Umbilical cord (tissue), 2 donors: ENCODE measurements around the gene TSC2. TPM values are rescaled to one million over a fixed set of nuclear protein-coding genes. Genes with fewer than 3 reads are reported as not detected.
"Not testable (repeated sequence)": the region's sequence is repeated elsewhere in the genome, so short reads cannot be mapped to it uniquely, and the experiment has no call there.

ENCODE experiments used
- DNase-seq: peaks from one replicate; pipeline ENCODE4 v3.0.0-alpha.2; 2015; ENCODE audit warnings: low spot score
- total RNA-seq: library from RNA; depleted of rRNA; stranded (reverse); fragments of >200 nt; gene quantifications from one replicate; pipeline ENCODE4 v1.2.3, GENCODE V29; 2014; ENCODE audit warnings: low replicate concordance; ENCODE audit not compliant: insufficient read depth

Gene TSC2
- total RNA-seq, 1 donor from 2014 or later = 50.1 TPM

- not testable (repeated sequence) for DNase-seq
These were observed 56.7 kb downstream of the TSC2 start for GRCh38 chr16:2104464-2104863.

- DNase-seq = not testable (repeated sequence)
These were observed 57.5 kb downstream of the TSC2 start for GRCh38 chr16:2105291-2105690.

- not testable (repeated sequence) for DNase-seq
These were observed 58.0 kb downstream of the TSC2 start for GRCh38 chr16:2105769-2106168.

GRCh38 chr16:2106211-2106610, 58.4 kb downstream of the TSC2 start:
- not testable (repeated sequence) for DNase-seq

- not testable (repeated sequence) for DNase-seq
These were observed 59.5 kb downstream of the TSC2 start for GRCh38 chr16:2107121-2107790.

GRCh38 chr16:2107791-2108125, 60.0 kb downstream of the TSC2 start:
- not testable (repeated sequence) for DNase-seq

GRCh38 chr16:2108446-2109270, 60.9 kb downstream of the TSC2 start:
- DNase-seq = not testable (repeated sequence)

GRCh38 chr16:2109271-2109580, 61.4 kb downstream of the TSC2 start:
- not testable (repeated sequence) for DNase-seq

GRCh38 chr16:2109872-2110271, 62.1 kb downstream of the TSC2 start:
- DNase-seq = not testable (repeated sequence)

GRCh38 chr16:2110332-2111008, 62.7 kb downstream of the TSC2 start:
- not testable (repeated sequence) for DNase-seq

- DNase-seq = not testable (repeated sequence)
These were observed 63.2 kb downstream of the TSC2 start for GRCh38 chr16:2111009-2111353.

- not testable (repeated sequence) for DNase-seq
These were observed 63.9 kb downstream of the TSC2 start for GRCh38 chr16:2111412-2112335.

GRCh38 chr16:2112539-2113106, 64.8 kb downstream of the TSC2 start:
- DNase-seq = not testable (repeated sequence)

- DNase-seq = not testable (repeated sequence)
These were observed 66.4 kb downstream of the TSC2 start for GRCh38 chr16:2114225-2114624.

- not testable (repeated sequence) for DNase-seq
These were observed 67.3 kb downstream of the TSC2 start for GRCh38 chr16:2114885-2115590.

GRCh38 chr16:2115591-2115973, 67.8 kb downstream of the TSC2 start:
- DNase-seq = no peak

GRCh38 chr16:2116428-2116827, 68.6 kb downstream of the TSC2 start:
- DNase-seq = not testable (repeated sequence)

GRCh38 chr16:2117341-2117740, 69.6 kb downstream of the TSC2 start:
- not testable (repeated sequence) for DNase-seq

GRCh38 chr16:2117960-2118722, 70.4 kb downstream of the TSC2 start:
- not testable (repeated sequence) for DNase-seq

- DNase-seq = peak; percentile 48
These were observed 73.5 kb downstream of the TSC2 start for GRCh38 chr16:2121325-2121724.
